Hypothalamus (tissue), 51 donors: ENCODE measurements around the gene CDC14A.
A peak's percentile ranks its signal among the peaks of the same experiment; 100 is the strongest.
"Not testable (repeated sequence)": the region's sequence is repeated elsewhere in the genome, so short reads cannot be mapped to it uniquely, and the experiment has no call there.

Experiments used
- DNase-seq, 51 donors: peaks; one replicate each; lab custom pipeline; 2025; lab: John Stamatoyannopoulos, UW

Gene CDC14A

GRCh38 chr1:100360790-100361510 is 8.6 kb downstream of the CDC14A start:
- DNase-seq = peak in 17 of 51 donors; percentile 3 to 44 (median 10)

- DNase-seq = no peak
Measured at GRCh38 chr1:100361511-100362089, 9.3 kb downstream of the CDC14A start.

- DNase-seq = peak in 6 of 51 donors; percentile 5 to 26 (median 14)
Measured at GRCh38 chr1:100362821-100363466, 10.6 kb downstream of the CDC14A start.

- no peak for DNase-seq
Measured at GRCh38 chr1:100363831-100364230, 11.5 kb downstream of the CDC14A start.

GRCh38 chr1:100364697-100365096 is 12.4 kb downstream of the CDC14A start:
- no peak for DNase-seq

GRCh38 chr1:100366209-100366525 is 13.9 kb downstream of the CDC14A start:
- DNase-seq = no peak

GRCh38 chr1:100369339-100369738 is 17.0 kb downstream of the CDC14A start:
- not testable (repeated sequence) for DNase-seq

- not testable (repeated sequence) for DNase-seq
Measured at GRCh38 chr1:100373953-100374352, 21.6 kb downstream of the CDC14A start.

- not testable (repeated sequence) for DNase-seq
Measured at GRCh38 chr1:100376890-100377289, 24.6 kb downstream of the CDC14A start.

DNA sequence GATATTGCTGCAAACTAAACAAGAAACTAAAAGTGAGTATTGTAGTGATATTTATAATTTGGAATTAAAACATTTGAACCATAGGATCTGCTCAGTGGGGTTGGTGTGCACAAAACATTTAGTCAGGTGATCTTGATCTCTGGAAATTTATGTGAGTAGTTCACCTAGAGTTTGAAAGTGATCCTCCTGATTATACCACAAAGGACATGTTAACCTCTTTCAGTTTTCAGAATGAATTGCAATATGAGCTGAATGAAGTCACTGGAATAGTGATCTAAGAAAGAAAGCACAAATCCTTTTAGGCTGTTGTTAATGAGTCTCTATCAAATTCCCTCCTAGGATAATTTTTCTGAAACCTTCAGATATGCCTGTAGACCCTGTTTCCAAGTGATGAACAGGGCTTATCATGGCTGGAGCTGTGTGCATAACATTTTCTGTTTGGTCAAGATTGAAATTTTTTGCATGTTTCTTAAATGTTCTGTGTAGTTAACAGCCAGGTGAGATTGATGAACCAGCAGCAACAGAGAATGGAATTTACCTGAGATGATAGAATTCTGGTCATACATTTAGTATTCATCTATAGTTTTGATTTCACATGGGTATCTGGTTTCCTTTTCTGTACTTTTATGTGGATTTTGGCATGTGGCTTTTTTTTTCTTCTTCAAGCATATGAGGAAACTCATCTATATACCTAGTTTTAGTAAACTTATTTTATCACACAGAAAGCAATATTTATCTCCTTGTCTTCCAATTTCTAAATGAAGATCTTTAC is 25.5 kb downstream of the CDC14A start:
- no peak for DNase-seq

DNA sequence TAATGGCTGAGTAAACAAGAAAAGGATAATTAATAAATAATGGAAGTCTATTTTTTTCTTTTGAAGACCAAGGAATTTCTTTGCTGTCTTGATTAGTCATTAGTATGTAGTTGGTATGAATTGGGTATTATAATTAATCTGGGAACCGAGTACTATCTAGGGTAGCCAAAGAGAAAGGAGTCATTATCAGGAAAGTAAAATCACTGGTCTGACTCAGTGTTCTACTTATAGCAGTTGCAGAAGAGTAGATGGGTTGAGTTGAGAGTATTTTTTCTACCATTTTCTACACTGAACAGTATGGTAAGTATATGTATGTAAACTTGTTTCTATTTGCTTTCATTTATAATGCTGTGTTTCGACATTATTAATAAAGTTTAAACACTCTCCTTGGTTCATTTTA is 26.6 kb downstream of the CDC14A start:
- DNase-seq = no peak

DNA sequence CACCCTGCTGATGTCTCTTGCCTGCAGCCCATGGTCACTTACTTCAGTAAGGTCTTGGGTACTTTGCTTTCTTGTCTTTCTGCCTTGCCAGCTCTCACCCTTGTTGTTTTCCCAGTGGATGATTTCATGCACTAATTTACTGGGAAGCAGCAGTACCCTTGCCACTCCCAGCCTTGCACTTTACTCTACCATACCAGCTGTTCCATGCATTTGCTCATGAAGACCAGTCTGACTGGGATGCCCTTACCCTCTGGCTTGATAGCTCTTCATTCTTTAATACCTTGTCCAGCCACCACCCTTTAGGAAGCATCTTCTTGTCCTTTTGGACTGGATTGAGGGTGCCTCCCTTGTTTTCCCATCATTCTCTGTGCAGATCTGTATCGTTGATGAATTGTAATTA is 28.3 kb downstream of the CDC14A start:
- no peak for DNase-seq

DNA sequence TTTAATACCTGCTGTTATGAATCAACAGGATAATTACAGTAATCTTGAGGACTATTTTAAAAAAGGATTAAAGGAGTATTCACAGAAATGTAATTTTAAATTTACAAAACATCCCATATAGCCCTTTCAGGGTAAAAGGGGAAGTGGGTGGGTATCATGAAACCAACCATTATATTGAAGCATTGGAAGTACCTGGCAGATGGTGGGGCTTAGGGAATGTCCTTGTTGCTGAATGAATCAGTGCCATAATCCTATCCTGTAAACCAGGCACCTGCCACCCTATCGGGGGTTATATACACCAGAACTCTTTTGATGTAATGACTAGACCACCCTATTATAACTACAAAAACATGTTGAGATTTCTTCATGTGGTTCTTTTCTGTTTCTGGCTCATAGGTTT is 30.4 kb downstream of the CDC14A start:
- DNase-seq = no peak

GRCh38 chr1:100383743-100384405 is 31.6 kb downstream of the CDC14A start:
- DNase-seq = no peak

- DNase-seq = no peak
Measured at GRCh38 chr1:100387209-100387608, 34.9 kb downstream of the CDC14A start.

DNA sequence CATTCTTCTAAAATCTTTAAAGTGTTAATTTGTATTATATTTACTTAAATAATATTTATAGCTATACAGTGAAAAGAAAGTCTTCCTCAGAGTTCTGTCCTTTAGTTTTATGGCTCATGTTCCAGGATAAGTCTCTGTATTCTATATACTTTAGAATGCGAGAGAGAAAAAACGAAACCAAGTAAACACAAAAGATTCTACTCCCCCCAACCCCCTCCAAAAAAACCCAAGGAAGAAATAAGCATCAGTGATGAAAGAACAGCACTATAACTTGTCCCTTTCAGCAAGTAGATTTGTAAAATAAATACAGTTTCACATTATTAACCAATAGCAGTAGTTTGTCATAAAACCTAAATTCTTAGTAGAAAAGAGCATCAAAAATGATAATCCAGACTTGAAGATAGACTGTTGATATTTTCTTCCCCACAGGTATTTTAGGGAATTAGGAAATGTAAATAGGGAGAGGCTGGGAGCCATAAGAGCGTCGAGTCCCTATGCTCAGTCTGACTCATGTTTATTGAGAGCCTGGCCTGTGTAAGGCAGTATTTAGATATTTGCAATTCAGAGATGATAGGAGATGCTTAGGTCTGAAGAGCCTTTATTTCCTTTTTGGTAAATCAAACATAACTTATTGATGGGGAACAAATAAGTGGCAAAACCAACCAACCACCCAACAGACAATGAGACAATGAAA is 35.5 kb downstream of the CDC14A start:
- no peak for DNase-seq

DNA sequence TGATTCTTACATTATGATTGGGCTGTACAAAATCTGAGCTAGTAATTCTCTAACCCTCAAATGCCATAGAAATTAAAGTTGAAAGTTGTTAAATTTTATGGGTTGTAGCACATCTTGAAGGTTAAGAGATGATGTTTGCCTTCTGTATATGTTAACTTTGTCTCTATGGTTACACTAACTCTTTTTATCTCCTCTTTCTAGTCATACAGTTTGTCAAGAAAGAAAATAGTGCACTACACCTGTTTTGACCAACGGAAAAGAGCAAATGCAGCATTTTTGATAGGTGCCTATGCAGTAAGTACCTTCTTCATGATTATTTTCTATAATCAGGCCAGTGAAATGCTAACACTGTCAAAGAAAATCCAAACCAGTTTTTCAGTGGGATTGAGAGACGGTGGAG is 38.2 kb downstream of the CDC14A start:
- DNase-seq = no peak

GRCh38 chr1:100391675-100392074 is 39.4 kb downstream of the CDC14A start:
- no peak for DNase-seq

DNA sequence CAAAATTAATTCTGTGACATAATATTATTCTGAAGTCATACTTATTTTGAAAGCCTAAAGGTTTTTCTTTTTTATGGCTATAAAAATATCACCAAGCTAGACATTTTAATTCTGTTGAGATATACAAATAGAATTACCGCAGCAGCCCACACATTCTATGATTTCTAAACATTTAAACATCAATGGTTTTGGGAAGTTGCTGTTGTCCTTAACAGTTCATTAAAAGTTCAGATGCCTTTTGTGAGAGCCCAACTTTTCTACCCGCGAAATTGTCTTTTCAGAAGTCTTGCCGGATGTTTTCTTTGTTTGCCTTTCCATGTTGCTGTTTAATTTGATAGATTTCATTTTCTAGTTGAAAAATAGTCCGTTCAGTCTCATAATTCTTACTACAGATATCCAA is 40.5 kb downstream of the CDC14A start:
- no peak for DNase-seq

DNA sequence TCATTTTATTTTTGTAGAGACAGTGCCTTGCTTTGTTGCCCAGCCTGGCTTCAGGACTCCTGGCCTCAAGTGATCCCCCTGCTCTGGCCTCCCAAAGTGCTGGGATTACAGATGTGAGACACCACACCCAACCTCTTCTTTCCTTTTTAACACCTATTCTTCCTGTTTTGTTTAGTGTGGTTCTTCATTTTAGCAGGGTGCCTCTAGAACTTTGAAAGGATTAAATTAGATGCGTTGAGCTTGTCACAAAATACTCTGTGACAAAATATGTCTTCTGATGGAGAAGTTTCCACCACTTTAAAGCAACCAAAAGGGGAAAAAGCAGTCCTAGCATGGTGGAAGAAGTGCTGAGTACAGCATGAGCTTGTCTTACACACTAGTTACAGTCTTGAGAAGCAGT is 42.0 kb downstream of the CDC14A start:
- DNase-seq = no peak
